HG03060 (cell line): ENCODE results near the gene SFXN4.
"Not testable (repeated sequence)": the region's sequence is repeated elsewhere in the genome, so short reads cannot be mapped to it uniquely, and the experiment has no call there.

Experiments used
- ATAC-seq: cut with Tn5 transposase; IDR thresholded peaks from one replicate; pipeline ENCODE4 v1.9.1; 2021; ENCODE audit warnings: low read depth, moderate number of reproducible peaks; ENCODE audit not compliant: unreplicated experiment

The SFXN4 gene

GRCh38 chr10:119190954-119191785, 25.7 kb upstream of the SFXN4 start:
- no peak for ATAC-seq

GRCh38 chr10:119190353-119190752, 24.8 kb upstream of the SFXN4 start:
- no peak for ATAC-seq

GRCh38 chr10:119189811-119190282, 24.3 kb upstream of the SFXN4 start:
- no peak for ATAC-seq

GRCh38 chr10:119183664-119184412, 18.3 kb upstream of the SFXN4 start:
- no peak for ATAC-seq

- ATAC-seq, result not testable (repeated sequence)
Measured at GRCh38 chr10:119180850-119181400, 15.4 kb upstream of the SFXN4 start.

GRCh38 chr10:119178372-119179119, 13.0 kb upstream of the SFXN4 start, which contains the start of gene PRDX3:
Gene PRDX3, minus strand, starts transcription at chr10:119178812. Its CDS starts 22 bp downstream, at chr10:119178790.
- peak; percentile 63 for ATAC-seq

- no peak for ATAC-seq
Measured at GRCh38 chr10:119177708-119178371, 12.3 kb upstream of the SFXN4 start.

- no peak for ATAC-seq
Measured at GRCh38 chr10:119176166-119176565, 10.7 kb upstream of the SFXN4 start.

GRCh38 chr10:119174109-119174508, 8.6 kb upstream of the SFXN4 start:
- ATAC-seq, result no peak

- ATAC-seq, result no peak
Measured at GRCh38 chr10:119167041-119167440, 1.5 kb upstream of the SFXN4 start.

GRCh38 chr10:119166564-119166963, 1.1 kb upstream of the SFXN4 start:
- ATAC-seq, result no peak

- no peak for ATAC-seq
Measured at GRCh38 chr10:119166118-119166500, 595 bp upstream of the SFXN4 start.

GRCh38 chr10:119162452-119163092, 2.9 kb downstream of the SFXN4 start:
- ATAC-seq, result no peak

GRCh38 chr10:119161680-119162451, 3.6 kb downstream of the SFXN4 start:
- ATAC-seq, result no peak

GRCh38 chr10:119159332-119159731, 6.2 kb downstream of the SFXN4 start:
- ATAC-seq, result no peak

- ATAC-seq, result no peak
Measured at GRCh38 chr10:119153661-119154060, 11.9 kb downstream of the SFXN4 start.

- ATAC-seq, result no peak
Measured at GRCh38 chr10:119153041-119153440, 12.5 kb downstream of the SFXN4 start.

- ATAC-seq, result not testable (repeated sequence)
Measured at GRCh38 chr10:119151601-119152000, 13.9 kb downstream of the SFXN4 start.

- ATAC-seq, result no peak
Measured at GRCh38 chr10:119149729-119150128, 15.8 kb downstream of the SFXN4 start.
